ENCODE measurements around the gene AHI1.
"Not testable (repeated sequence)": the region's sequence is repeated elsewhere in the genome, so short reads cannot be mapped to it uniquely, and the experiment has no call there.

Gene AHI1

GRCh38 chr6:135505222-135505621 is 7.7 kb upstream of the AHI1 start:
- no peak for DNase-seq

- DNase-seq, result no peak
These were observed 7.2 kb upstream of the AHI1 start for GRCh38 chr6:135504734-135505133.

GRCh38 chr6:135503703-135504475 is 6.3 kb upstream of the AHI1 start:
- no peak for DNase-seq

DNA sequence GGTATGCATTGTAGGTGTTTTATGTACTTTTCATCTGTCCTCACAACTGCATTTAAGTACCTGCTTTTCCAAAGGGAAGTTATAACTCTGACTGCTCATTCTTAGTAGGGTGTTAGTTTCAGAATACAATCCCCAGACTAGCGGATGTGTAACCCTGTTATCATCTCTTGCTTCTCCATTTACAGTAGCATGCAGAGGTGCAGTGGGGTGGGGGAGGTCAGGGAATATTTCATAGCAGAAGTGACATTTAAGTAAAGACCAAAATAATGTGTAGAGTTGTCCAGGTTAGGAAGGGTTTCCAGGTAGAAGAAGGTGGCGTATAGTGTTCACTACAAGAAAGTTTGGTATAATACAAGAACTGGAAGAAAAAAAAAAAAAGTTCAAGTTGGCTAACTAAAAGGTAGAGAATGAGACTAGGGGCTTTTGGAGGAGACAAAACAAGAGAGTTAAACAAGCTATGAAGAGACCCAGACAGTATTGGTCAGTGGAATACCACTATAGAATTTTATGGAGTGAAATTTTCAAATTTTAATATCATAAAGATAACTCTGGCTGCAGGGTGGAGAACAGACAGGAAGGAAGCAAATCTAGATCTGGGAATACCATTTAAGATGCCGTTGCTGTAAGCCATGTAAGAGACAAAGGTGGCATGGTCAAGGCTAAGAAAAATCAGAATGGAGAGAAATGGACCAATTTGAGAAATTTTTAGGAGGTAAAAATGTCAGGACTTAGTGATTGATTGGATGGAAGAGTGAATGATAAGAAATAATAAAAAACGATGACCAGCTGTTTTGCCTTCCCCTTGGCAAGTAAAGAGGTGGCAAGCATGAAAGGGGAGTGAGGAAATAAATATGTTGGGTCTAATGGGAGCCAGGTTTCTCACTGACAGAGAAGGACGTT is 2.2 kb upstream of the AHI1 start:
- no peak for DNase-seq

DNA sequence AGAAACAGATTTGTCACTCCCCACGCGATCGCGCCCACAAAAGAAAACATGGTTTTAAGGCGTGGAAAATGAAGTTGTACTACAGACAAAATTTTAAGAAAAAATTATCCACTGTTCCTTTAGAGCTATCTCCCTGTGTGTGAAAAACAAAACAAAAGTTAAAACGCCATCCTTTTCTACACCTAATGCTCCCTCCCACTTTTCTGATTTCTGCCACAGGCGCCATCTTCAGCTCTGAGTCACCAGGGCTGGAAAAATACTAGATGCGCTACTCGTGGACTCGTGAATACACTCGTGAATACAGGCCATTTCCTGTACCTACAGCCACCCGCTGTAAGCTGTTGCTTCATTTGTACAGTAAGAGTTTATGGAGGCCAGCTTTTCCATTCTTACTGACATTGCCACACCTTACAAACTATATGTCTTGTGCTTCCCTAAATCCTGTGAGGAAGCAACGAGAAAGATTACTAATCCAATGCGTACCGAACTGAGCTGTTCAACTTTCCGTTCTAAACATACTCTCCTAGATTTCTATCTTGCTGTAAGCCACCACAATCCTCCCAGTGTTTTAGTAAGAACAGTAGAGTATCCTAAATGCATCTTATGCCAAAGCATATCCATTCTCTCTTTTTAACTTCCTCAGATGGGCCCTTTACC is 773 bp upstream of the AHI1 start:
- peak; percentile 83 for DNase-seq

- DNase-seq, result no peak
These were observed 634 bp downstream of the AHI1 start for GRCh38 chr6:135496800-135497411.

DNA sequence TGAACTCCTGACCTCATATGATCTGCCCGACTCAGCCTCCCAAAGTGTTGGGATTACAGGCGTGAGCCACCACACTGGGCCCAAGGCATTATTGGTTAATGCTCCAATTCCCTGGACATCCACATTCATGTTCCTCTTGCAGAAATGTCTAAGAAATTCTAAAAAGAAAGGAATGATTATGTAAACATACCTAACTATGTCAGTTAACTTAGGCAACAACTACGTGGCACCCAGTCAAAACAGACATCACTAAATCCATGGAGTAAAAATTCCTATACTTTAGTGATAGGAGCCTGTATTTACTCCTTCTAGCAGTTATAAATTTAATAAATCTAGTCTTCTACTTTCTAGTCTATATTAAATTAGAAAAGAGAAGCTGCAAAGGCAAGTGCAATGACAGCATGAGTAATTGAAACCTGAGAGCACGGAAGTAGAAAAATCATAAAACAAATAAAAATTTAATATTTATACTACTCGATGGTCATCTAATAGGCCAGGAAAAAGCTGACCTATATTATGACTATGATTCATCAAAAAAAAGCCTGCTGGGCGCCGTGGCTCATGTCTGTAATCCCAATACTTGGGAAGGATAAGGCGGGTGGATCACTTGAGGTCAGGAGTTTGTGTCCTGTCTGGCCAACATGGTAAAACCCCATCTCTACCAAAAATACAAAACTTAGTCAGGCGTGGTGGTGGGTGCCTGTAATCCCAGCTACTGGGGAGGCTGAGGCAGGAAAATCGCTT is 4.2 kb downstream of the AHI1 start:
- no peak for DNase-seq

- DNase-seq, result no peak
These were observed 7.2 kb downstream of the AHI1 start for GRCh38 chr6:135490381-135490780.

GRCh38 chr6:135488023-135488422 is 9.5 kb downstream of the AHI1 start:
- peak; percentile 6 for DNase-seq

DNA sequence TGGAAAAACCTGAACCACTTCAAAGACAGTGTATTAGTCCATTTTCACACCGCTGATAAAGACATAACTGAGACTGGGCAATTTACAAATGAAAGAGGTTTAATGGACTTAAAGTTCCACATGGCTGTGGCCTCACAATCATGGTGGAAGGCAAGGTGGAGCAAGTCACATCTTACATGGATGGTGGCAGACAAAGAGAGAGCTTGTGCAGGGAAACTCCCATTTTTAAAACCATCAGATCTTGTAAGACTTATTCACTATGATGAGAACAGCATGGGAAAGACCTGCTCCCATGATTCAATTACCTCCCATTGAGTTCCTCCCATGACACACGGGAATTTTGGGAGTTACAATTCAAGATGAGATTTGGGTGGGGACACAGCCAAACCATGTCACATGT is 13.6 kb downstream of the AHI1 start:
- DNase-seq, result not testable (repeated sequence)

DNA sequence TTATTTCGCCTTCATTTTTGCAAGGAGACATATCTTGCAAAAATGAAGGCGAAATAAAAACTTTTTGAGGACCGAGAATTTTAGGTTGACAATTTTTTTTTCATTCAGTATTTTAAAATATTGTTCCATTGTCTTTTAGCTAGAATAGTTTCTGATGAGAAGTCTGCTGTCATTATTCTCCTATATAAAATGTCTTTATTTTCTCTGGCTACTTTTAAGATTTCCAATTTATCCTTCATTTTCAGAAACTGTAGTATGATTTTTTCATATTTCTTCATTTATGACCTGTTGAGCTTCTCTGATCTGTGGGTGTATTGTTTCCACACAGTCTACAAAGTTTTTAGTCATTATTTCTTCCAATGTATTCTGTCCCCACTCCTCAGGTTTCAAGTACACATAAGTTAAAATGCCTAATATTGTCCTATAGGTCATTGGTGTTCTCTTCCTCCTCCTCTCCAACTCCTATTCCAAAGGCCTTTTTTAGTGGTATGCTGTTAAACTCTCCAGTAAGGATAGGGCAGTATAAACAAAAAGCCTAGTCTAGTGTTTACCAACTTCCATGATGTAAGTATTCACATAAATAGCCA is 15.7 kb downstream of the AHI1 start:
- DNase-seq, result no peak

DNA sequence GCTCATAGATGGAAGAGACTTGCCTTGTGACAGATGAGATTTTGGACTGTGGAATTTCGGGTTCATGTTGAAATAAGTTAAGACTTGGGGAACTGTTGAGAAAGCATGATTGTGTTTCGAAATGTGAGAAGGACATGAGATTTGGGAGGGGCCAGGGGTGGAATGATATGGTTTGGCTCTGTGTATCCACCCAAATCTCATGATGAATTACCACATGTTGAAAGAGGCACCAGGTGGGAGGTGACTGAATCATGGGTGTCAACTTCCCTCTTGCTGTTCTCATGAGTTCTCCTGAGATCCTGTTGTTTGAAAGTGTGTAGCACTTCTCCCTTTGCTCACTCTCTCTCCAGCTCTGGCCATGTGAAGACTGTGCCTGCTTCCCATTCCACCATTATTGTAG is 17.9 kb downstream of the AHI1 start:
- no peak for DNase-seq

DNA sequence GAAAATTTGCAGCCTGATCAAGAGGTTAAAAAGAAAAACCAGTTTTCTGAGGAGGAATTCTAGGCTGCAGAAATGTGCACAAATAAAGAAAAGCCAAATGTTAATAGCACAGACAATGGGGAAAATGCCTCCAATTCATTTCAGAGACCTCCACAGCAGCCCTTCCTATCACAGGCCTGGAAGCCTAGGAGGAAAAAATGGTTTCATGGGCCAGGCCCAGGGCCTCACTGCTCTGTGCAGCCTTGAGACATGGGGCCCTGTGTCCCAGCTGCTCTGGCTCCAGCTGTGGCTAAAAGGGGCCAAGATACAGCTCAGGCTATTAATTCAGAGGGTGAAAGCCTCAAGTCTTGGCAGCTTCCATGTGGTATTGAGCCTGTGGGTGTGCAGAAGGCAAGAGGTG is 18.9 kb downstream of the AHI1 start:
- DNase-seq, result no peak

DNA sequence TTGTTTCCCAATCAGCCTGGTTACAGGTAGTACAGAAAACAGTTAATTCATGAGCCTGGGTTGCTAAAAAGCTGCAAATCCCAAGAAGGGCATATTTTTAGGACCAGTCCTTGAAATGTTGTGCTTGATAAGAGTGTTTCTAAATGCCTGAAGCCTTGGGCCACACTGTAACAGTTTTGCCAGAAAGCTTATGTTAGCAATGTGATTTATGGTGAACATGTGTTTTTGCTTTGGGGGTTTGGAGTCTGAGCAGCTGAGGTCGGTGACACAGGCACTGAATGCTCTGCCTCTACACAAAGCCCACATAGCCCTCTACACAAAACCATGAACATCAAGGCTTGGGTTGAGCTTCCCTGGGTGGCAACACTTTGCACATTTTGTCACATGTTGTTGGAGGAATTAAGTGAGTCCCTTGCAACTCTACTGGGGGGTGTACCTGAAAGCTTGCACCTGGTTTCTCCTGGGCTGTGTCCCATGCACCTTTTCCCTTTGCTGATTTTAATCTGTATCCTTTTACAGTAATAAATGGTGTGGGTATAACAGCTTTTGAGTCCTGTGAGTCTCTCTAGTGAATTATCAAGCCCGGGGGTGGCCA is 22.2 kb downstream of the AHI1 start:
- DNase-seq, result no peak

GRCh38 chr6:135474362-135474761 is 23.2 kb downstream of the AHI1 start:
- DNase-seq, result no peak

DNA sequence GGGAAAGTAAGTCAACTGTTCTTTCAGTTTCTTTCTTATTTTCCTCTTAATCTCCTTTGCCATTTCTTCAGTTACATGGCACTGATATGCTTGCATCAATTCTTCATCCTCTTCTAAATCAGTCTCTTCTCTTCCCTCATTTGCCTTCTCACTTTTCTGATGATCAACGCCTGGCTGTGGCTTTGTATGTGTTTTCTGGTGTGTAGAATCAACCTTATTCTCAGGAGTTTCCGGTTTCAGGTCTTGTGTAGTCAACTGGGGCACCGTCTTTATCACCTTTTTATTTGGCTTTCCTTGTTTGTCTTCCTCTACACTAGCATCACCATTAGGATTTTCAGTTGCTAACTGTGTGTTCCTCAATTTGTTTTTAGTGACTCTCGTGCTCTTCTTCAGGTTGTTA is 31.6 kb downstream of the AHI1 start:
- DNase-seq, result no peak

DNA sequence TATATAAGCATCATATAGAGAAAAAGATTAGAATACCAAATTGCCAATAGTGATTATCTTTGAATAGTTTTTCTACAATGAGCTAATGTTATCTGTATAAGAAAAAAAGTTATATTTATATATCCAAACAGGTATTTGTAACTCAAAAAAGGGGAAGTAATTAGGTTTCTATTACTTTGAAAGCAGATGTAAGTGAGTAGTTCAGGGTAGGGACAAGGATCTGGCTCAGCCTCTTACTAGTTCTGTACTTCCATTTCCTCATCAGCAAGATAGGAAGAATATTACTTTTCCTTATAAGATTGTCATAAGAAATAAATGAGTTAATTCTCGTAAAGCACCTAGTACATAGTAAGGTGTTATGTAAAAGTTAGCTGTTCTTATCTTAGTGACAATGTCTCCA is 32.2 kb downstream of the AHI1 start:
- DNase-seq, result no peak

DNA sequence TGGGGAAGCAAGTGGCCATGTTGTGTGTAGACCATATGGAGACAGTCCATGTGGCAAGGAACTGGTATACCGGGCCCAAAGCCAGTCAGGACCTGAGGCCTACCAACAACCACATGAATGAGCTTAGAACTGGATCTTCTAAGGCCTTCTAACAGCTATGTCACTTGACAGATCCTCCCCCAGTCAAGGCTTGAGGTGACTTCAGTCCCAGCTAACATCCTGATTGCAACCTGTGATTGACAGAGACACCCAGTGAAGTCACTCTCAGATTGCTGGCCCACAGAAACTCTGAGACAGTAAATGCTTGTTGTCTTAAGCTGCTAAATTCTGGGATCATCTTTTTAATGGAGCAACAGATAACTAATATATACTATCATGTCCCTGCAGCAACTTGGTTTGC is 32.9 kb downstream of the AHI1 start:
- no peak for DNase-seq

- DNase-seq, result no peak
These were observed 36.3 kb downstream of the AHI1 start for GRCh38 chr6:135461208-135461607.

GRCh38 chr6:135458051-135458450 is 39.5 kb downstream of the AHI1 start:
- no peak for DNase-seq

DNA sequence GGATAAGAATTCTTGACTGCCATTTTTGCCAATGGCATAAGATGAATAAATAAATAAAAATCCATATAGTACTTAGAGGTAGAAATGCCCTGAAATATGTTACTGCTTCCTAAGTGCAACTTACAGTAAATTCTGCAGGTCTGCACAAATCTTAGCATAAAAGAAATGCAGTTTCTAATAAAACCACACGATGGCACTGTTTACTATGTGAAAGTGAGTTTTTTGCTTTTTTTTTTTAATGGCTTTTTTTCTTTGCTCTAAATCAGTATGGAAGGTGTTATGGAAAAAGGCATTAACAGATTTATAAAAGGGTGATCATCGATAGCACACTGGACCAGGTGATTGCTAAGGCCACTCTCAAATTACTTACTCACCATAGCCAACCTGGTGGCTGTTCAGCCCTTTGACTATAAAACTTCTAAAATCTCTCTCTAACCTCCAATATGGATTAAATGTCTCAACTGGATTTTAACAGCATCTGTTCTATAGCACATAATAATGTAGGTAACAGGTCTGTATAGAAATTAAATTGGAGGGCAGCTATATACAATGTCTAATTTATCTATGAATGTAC is 45.8 kb downstream of the AHI1 start:
- DNase-seq, result peak; percentile 2
